H1 (cell line): ENCODE data around the gene COL12A1. TPM values are rescaled to one million over a fixed set of nuclear protein-coding genes. Genes with fewer than 3 reads are reported as not detected.

Experiments used
- CTCF ChIA-PET: fragments of 300-600 bp; sonication (Branson Sonifier 250); formaldehyde crosslinking; loops from one replicate; lab custom pipeline; 2021; ENCODE audit not compliant: partially characterized antibody; lab: Charles Lee
- POLR2A ChIA-PET: fragments of 300-600 bp; sonication (Branson Sonifier 250); formaldehyde crosslinking; loops from one replicate; lab custom pipeline; 2021; ENCODE audit warnings: inconsistent platforms; ENCODE audit not compliant: partially characterized antibody; lab: Charles Lee
- DNase-seq, 2 experiments: peaks; one replicate each; pipeline versions ENCODE4 v3.0.0 to v3.0.0-alpha.2; 2010 to 2022; ENCODE audit warnings: low spot score in 2 of 2, low read depth in 1 of 2, mixed read lengths in 1 of 2
- FAIRE-seq: peaks from 2 replicates; lab custom pipeline; 2011; peaks lifted over from hg19 to GRCh38; lab: Jason Lieb, UNC
- H2AFZ ChIP-seq: 2 replicates; pipeline ENCODE4 v1.8.1; 2012; ENCODE audit warnings: low read length, inconsistent platforms
- H2AK5ac ChIP-seq: 2 replicates; pipeline ENCODE4 v1.6.1; 2013; ENCODE audit warnings: low read depth, low read length
- H2BK120ac ChIP-seq: replicated peaks from 2 replicates; pipeline ENCODE3; 2013; ENCODE audit warnings: low read depth, low read length, inconsistent platforms
- H2BK12ac ChIP-seq: 2 replicates; pipeline ENCODE4 v1.6.1; 2013; ENCODE audit warnings: low read depth, low read length
- H2BK15ac ChIP-seq: 2 replicates; pipeline ENCODE4 v1.6.1; 2013; ENCODE audit warnings: low read length
- H2BK20ac ChIP-seq: 2 replicates; pipeline ENCODE4 v1.6.1; 2013; ENCODE audit warnings: low read length
- H2BK5ac ChIP-seq: 2 replicates; pipeline ENCODE4 v1.6.1; 2013; ENCODE audit warnings: low read depth, low read length
- H3K14ac ChIP-seq: 2 replicates; pipeline ENCODE4 v1.6.1; 2013; ENCODE audit warnings: inconsistent platforms; ENCODE audit not compliant: insufficient read length
- H3K18ac ChIP-seq: 2 replicates; pipeline ENCODE4 v1.6.1; 2013; ENCODE audit warnings: low read length; ENCODE audit errors: extremely low read depth
- H3K23ac ChIP-seq: 2 replicates; pipeline ENCODE4 v1.6.1; 2013; ENCODE audit warnings: inconsistent platforms; ENCODE audit not compliant: insufficient read length
- H3K23me2 ChIP-seq: 2 replicates; pipeline ENCODE4 v1.6.1; 2013; ENCODE audit warnings: low read depth, low read length
- H3K27ac ChIP-seq: 2 replicates; pipeline ENCODE4 v1.6.1; 2011; ENCODE audit warnings: low read depth, low read length, inconsistent platforms
- H3K27me3 ChIP-seq, 4 experiments: replicated peaks in 1 of 4; 1 replicate in 1 of 4; 2 replicates in 3 of 4; pipeline versions ENCODE4 v1.6.1 to v1.8.1; 2011 to 2013; ENCODE audit warnings: low read length in 3 of 4, mild to moderate bottlenecking in 3 of 4, inconsistent platforms in 2 of 4, mixed read lengths in 2 of 4, moderate library complexity in 1 of 4; ENCODE audit not compliant: control insufficient read depth in 3 of 4, insufficient read depth in 3 of 4; ENCODE audit errors: extremely low read depth in 1 of 4
- H3K36me3 ChIP-seq, 4 experiments: 2 replicates each; pipeline versions ENCODE4 v1.6.1 to v1.8.1; 2011 to 2013; ENCODE audit warnings: mild to moderate bottlenecking in 4 of 4, low read length in 3 of 4, moderate library complexity in 2 of 4, control low read depth in 1 of 4, inconsistent platforms in 1 of 4; ENCODE audit not compliant: insufficient read depth in 4 of 4, control insufficient read depth in 2 of 4
- H3K4ac ChIP-seq: replicated peaks from 2 replicates; pipeline ENCODE3; 2013; ENCODE audit warnings: low read length, low read depth, mixed read lengths, inconsistent platforms; ENCODE audit not compliant: insufficient read length
- H3K4me1 ChIP-seq, 4 experiments: replicated peaks in 1 of 4; 1 replicate in 1 of 4; 2 replicates in 3 of 4; pipeline versions ENCODE4 v1.6.1 to v1.8.1; 2011 to 2013; ENCODE audit warnings: low read length in 3 of 4, inconsistent platforms in 2 of 4, mixed read lengths in 1 of 4; ENCODE audit not compliant: insufficient read depth in 4 of 4, control insufficient read depth in 3 of 4
- H3K4me2 ChIP-seq, 2 experiments: 2 replicates each; pipeline versions ENCODE4 v1.6.1 to v1.8.1; 2011 to 2013; ENCODE audit warnings: low read depth in 2 of 2, low read length in 2 of 2, control low read depth in 1 of 2, inconsistent platforms in 1 of 2, mild to moderate bottlenecking in 1 of 2; ENCODE audit not compliant: insufficient read depth in 1 of 2
- H3K4me3 ChIP-seq, 4 experiments: fragments of 200-600, 300-600 bp in 1 of 4; sonication (generic), shearing (Covaris generic), sonication (Bioruptor Twin) in 1 of 4; 2 replicates each; pipeline versions ENCODE4 v1.5.1 to v1.8.1; 2011 to 2016; ENCODE audit warnings: low read length in 4 of 4, low read depth in 3 of 4, control low read depth in 2 of 4, inconsistent platforms in 2 of 4, mild to moderate bottlenecking in 2 of 4, mixed read lengths in 1 of 4, moderate library complexity in 1 of 4; ENCODE audit not compliant: insufficient read depth in 2 of 4; ENCODE audit errors: extremely low read depth in 1 of 4
- H3K56ac ChIP-seq: replicated peaks from 2 replicates; pipeline ENCODE3; 2013; ENCODE audit warnings: low read depth, mild to moderate bottlenecking, mixed read lengths, low read length, inconsistent platforms; ENCODE audit not compliant: insufficient read length
- H3K79me1 ChIP-seq: 2 replicates; pipeline ENCODE4 v1.6.1; 2013; ENCODE audit warnings: low read depth, low read length, control low read depth
- H3K79me2 ChIP-seq, 2 experiments: 2 replicates each; pipeline versions ENCODE4 v1.6.1 to v1.8.1; 2012 to 2013; ENCODE audit warnings: low read length in 2 of 2, mild to moderate bottlenecking in 2 of 2, inconsistent platforms in 1 of 2; ENCODE audit not compliant: insufficient read depth in 2 of 2, control insufficient read depth in 1 of 2
- H3K9ac ChIP-seq, 4 experiments: replicated peaks in 1 of 4; 1 replicate in 1 of 4; 2 replicates in 3 of 4; pipeline versions ENCODE4 v1.6.1 to v1.8.1; 2011 to 2013; ENCODE audit warnings: low read depth in 3 of 4, low read length in 3 of 4, control low read depth in 2 of 4, mild to moderate bottlenecking in 2 of 4, moderate library complexity in 2 of 4, inconsistent platforms in 1 of 4; ENCODE audit errors: extremely low read depth in 1 of 4
- H3K9me3 ChIP-seq, 2 experiments: 2 replicates each; pipeline versions ENCODE4 v1.6.1 to v1.8.1; 2012 to 2013; ENCODE audit warnings: mild to moderate bottlenecking in 2 of 2, moderate library complexity in 2 of 2, control low read depth in 1 of 2, inconsistent platforms in 1 of 2, low read depth in 1 of 2, low read length in 1 of 2, mixed read lengths in 1 of 2; ENCODE audit not compliant: insufficient read depth in 2 of 2
- H4K20me1 ChIP-seq, 2 experiments: replicated peaks in 1 of 2; 2 replicates each; pipeline versions ENCODE3 to v1.8.1; 2011 to 2013; ENCODE audit warnings: inconsistent platforms in 2 of 2, low read length in 2 of 2, mild to moderate bottlenecking in 1 of 2; ENCODE audit not compliant: insufficient read depth in 2 of 2, control insufficient read depth in 1 of 2
- H4K5ac ChIP-seq: 2 replicates; pipeline ENCODE4 v1.6.1; 2013; ENCODE audit warnings: low read length, low read depth, mixed read lengths, inconsistent platforms; ENCODE audit not compliant: insufficient read length
- H4K8ac ChIP-seq: 2 replicates; pipeline ENCODE4 v1.8.0; 2013; ENCODE audit warnings: mild to moderate bottlenecking, moderate library complexity, low read length, inconsistent platforms; ENCODE audit not compliant: insufficient read depth; ENCODE audit errors: extremely low read depth
- H4K91ac ChIP-seq: replicated peaks from 2 replicates; pipeline ENCODE3; 2013; ENCODE audit warnings: low read length, mixed read lengths, inconsistent platforms; ENCODE audit not compliant: insufficient read length
- CREB1 ChIP-seq: IDR thresholded peaks from 2 replicates; pipeline ENCODE4 v1.6.1; 2012; ENCODE audit warnings: inconsistent platforms
- NRF1 ChIP-seq: IDR thresholded peaks from 2 replicates; pipeline ENCODE4 v1.6.1; 2011; ENCODE audit warnings: mild to moderate bottlenecking, low read depth, low read length, improper control_type of control experiment
- PHF8 ChIP-seq: fragments of 200-600 bp; sonication (generic); conservative IDR thresholded peaks from 2 replicates; pipeline ENCODE4 v1.7.1; 2012; ENCODE audit warnings: low read depth, mild to moderate bottlenecking, inconsistent platforms, low read length, moderate library complexity
- RAD21 ChIP-seq, 2 experiments: IDR thresholded peaks in 1 of 2; conservative IDR thresholded peaks in 1 of 2; 2 replicates each; pipeline ENCODE4 v1.6.1; 2011; ENCODE audit warnings: low read depth in 2 of 2, low read length in 2 of 2, improper control_type of control experiment in 1 of 2, inconsistent platforms in 1 of 2, mild to moderate bottlenecking in 1 of 2, moderate library complexity in 1 of 2
- RBBP5 ChIP-seq: IDR thresholded peaks from 2 replicates; pipeline ENCODE4 v1.7.1; 2012; ENCODE audit warnings: low read depth, mild to moderate bottlenecking, inconsistent platforms, low read length, moderate library complexity, borderline replicate concordance
- SIN3A ChIP-seq, 2 experiments: IDR thresholded peaks in 1 of 2; conservative IDR thresholded peaks in 1 of 2; 2 replicates each; pipeline ENCODE4 v1.6.1; 2011 to 2012; ENCODE audit warnings: low read length in 2 of 2, improper control_type of control experiment in 1 of 2, low read depth in 1 of 2, mild to moderate bottlenecking in 1 of 2
- SIX5 ChIP-seq: IDR thresholded peaks from 2 replicates; pipeline ENCODE4 v1.6.1; 2011; ENCODE audit warnings: mild to moderate bottlenecking, low read depth, low read length
- TAF7 ChIP-seq: optimal IDR thresholded peaks from 2 replicates; pipeline ENCODE3; 2011; ENCODE audit warnings: low read depth, mild to moderate bottlenecking, inconsistent platforms, low read length, moderate library complexity, borderline replicate concordance
- whole genome bisulfite sequencing, 2 experiments: shearing (Covaris generic) in 1 of 2; methylation state at CpG; one replicate each; pipeline versions ENCODE4 v1.1.6 to v1.1.7; 2013 to 2015; ENCODE audit warnings: low lambda C conversion rate in 2 of 2, mixed read lengths in 2 of 2, inconsistent platforms in 1 of 2, low coverage in 1 of 2, missing lambda C conversion rate in 1 of 2; ENCODE audit not compliant: insufficient replicate concordance in 2 of 2, insufficient coverage in 1 of 2, insufficient read length in 1 of 2; ENCODE audit errors: extremely low coverage in 1 of 2, missing lambda C conversion rate in 1 of 2; 5-methylcytosine and 5-hydroxymethylcytosine counted together
- polyA plus RNA-seq, 7 experiments: library from polyadenylated mRNA; depleted of rRNA in 3 of 7; stranded (reverse) in 5 of 7; unstranded in 2 of 7; fragments of >200 nt in 5 of 7; fragments of 200-250 nt in 2 of 7; gene quantifications; 1 replicate in 5 of 7; 2 replicates in 1 of 7; 4 replicates in 1 of 7; pipeline versions ENCODE4 v1.2.1 to v1.2.3, GENCODE V29; 2011 to 2013; ENCODE audit warnings: missing spikeins in 2 of 7, mixed read lengths in 2 of 7
- total RNA-seq: library from RNA; stranded (reverse); fragmentation: NEBNext Ultra II Directional; extraction: Animal tissue kit (Norgen Biotek cat#: 25700); gene quantifications from 2 replicates; pipeline ENCODE4 v1.2.1, GENCODE V29; 2021

Gene COL12A1
- total and polyA plus RNA-seq, 2 of the 8 experiments (the other 6 are each of a cell fraction or from before 2014, with no cell fraction given), result 1.4 to 4.7 TPM

DNA sequence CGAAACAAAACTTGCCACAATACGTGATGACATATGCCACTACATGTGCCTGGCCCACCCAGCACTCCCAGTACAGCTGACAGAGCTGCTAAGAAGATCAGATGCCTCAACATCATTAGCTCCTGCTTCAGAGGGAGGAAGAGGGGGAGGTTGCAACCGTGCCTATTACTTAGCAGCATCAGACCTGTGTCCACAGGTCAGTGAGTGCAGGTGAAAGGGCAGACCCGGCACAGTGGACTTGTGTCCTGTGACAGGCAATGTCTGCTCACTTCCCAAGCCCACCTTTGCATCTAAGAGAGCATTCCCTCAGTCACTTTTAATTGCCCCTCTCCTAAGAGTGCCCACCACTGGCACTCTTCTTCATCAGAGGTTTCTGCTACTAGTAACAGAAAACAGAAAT lies 9.4 kb upstream of the COL12A1 start:
- no peak overlapping the region for H4K8ac ChIP-seq
- no peak overlapping the region for H3K18ac ChIP-seq
- no peak overlapping the region for H3K23ac ChIP-seq
- no peaks in the 10 kb centered on the region for H3K9me3 ChIP-seq
- no peaks in the 10 kb centered on the region for H3K79me1 ChIP-seq
- no peak overlapping the region for H2BK5ac ChIP-seq
- no peak overlapping the region for H4K5ac ChIP-seq
- DNase-seq (no peak), FAIRE-seq (no peak)
- H3K79me2 ChIP-seq, result no peaks in the 10 kb centered on the region
- no peaks in the 10 kb centered on the region for H4K20me1 ChIP-seq
- H2BK15ac ChIP-seq, result no peak overlapping the region
- H2AK5ac ChIP-seq, result no peak overlapping the region
- POLR2A ChIA-PET, result no interaction called here
- H3K27me3 ChIP-seq, result no peaks in the 10 kb centered on the region
- CTCF ChIA-PET, result no interaction called here
- H2BK20ac ChIP-seq, result 0 out of 2 replicates have a peak overlapping the region, but pooled peaks have one; percentile 53
- no peak overlapping the region for H2AFZ ChIP-seq
- H3K23me2 ChIP-seq, result no peaks in the 10 kb centered on the region
- no peak overlapping the region for H3K14ac ChIP-seq
- H2BK12ac ChIP-seq, result 0 out of 2 replicates have a peak overlapping the region, but pooled peaks have one; percentile 13
- H3K4ac ChIP-seq, result no peak overlapping the region
- no peaks in the 10 kb centered on the region for H3K36me3 ChIP-seq
- WGBS, 2 experiments, result 90% methylated on average over 4 of the region's 4 CpGs; no CpG with 5 or more reads in 1 of the 2 experiments
- H3K4me3 ChIP-seq, result no peak overlapping the region
- H3K4me1 ChIP-seq, result peaks cover 3 to 12% (median 9%) of the 10 kb centered on the region in 4 experiments; a peak in 5 of 7 replicates
- H3K56ac ChIP-seq, result no peak overlapping the region
- H4K91ac ChIP-seq, result no peak overlapping the region
- H3K9ac ChIP-seq, result no peak overlapping the region
- H3K4me2 ChIP-seq, result no peak overlapping the region
- no peak overlapping the region for H2BK120ac ChIP-seq
- no peak overlapping the region for H3K27ac ChIP-seq
- TF ChIP-seq RBBP5 (no peak), SIN3A (conservative IDR thresholded peaks at IDR 0.05 in 1 of 2, IDR thresholded peaks at IDR 0.05 in 1 of 2; ENCODE audit: low read depth in 1 of 2, low read length in 2 of 2) (no peak), PHF8 (no peak), NRF1 (no peak), RAD21 (IDR thresholded peaks at IDR 0.05 in 1 of 2, conservative IDR thresholded peaks at IDR 0.05 in 1 of 2; ENCODE audit: low read depth in 2 of 2, low read length in 2 of 2) (no peak), CREB1 (no peak), TAF7 (no peak), SIX5 (no peak)
